GM23338 (cell line): ENCODE data around the gene NFYB. TPM values are rescaled to one million over a fixed set of nuclear protein-coding genes. Genes with fewer than 3 reads are reported as not detected.

ENCODE experiments used
- ATAC-seq: fragments of 200-7000 bp; cut with Tn5 transposase; 3 replicates; pipeline ENCODE4 v1.9.1; 2020
- DNase-seq: peaks from one replicate; pipeline ENCODE4 v3.0.0-alpha.2; 2015; ENCODE audit warnings: low spot score
- H2AFZ ChIP-seq: fragments of 200-600 bp; sonication (generic); 2 replicates; pipeline ENCODE4 v1.8.0; 2016; ENCODE audit warnings: antibody characterized with exemption, mild to moderate bottlenecking, moderate library complexity
- H3F3A ChIP-seq: fragments of 200-600 bp; sonication (generic); replicated peaks from 2 replicates; pipeline ENCODE4 v1.8.0; 2017; ENCODE audit warnings: antibody characterized with exemption, mixed run types, low read depth
- H3K27ac ChIP-seq: fragments of 200-600 bp; sonication (generic); 2 replicates; pipeline ENCODE4 v1.6.1; 2016; ENCODE audit warnings: low read depth
- H3K27me3 ChIP-seq: fragments of 200-600 bp; sonication (generic); 2 replicates; pipeline ENCODE4 v1.8.0; 2016; ENCODE audit warnings: mild to moderate bottlenecking, mixed run types, moderate library complexity; ENCODE audit not compliant: insufficient read depth
- H3K36me3 ChIP-seq: fragments of 200-600 bp; sonication (generic); 2 replicates; pipeline ENCODE4 v1.8.0; 2016; ENCODE audit warnings: mild to moderate bottlenecking; ENCODE audit not compliant: insufficient read depth
- H3K4me1 ChIP-seq: fragments of 200-600 bp; sonication (generic); 2 replicates; pipeline ENCODE4 v1.8.0; 2016; ENCODE audit warnings: mild to moderate bottlenecking, moderate library complexity; ENCODE audit not compliant: insufficient read depth
- H3K4me2 ChIP-seq: fragments of 200-600 bp; sonication (generic); 2 replicates; pipeline ENCODE4 v1.7.1; 2017; ENCODE audit warnings: mixed run types
- H3K4me3 ChIP-seq: fragments of 200-600 bp; sonication (generic); 2 replicates; pipeline ENCODE4 v1.6.1; 2016; ENCODE audit warnings: mixed run types
- H3K79me2 ChIP-seq: fragments of 200-600 bp; sonication (generic); replicated peaks from 2 replicates; pipeline ENCODE4 v1.8.0; 2017; ENCODE audit warnings: mild to moderate bottlenecking; ENCODE audit not compliant: insufficient read depth
- H3K9me2 ChIP-seq: fragments of 200-600 bp; sonication (generic); 2 replicates; pipeline ENCODE4 v1.8.0; 2017; ENCODE audit not compliant: insufficient read depth
- H4K20me1 ChIP-seq: fragments of 200-600 bp; sonication (generic); replicated peaks from 2 replicates; pipeline ENCODE4 v1.8.0; 2017; ENCODE audit warnings: mild to moderate bottlenecking; ENCODE audit not compliant: insufficient read depth
- H3K27ac Mint-ChIP-seq: 2 replicates; pipeline ENCODE4 v1.8.0; 2020; ENCODE audit warnings: inconsistent platforms, mild to moderate bottlenecking, moderate library complexity, mixed read lengths
- H3K27me3 Mint-ChIP-seq: 3 replicates; pipeline ENCODE4 v1.8.0; 2022; ENCODE audit warnings: low read depth, mild to moderate bottlenecking, moderate library complexity, mixed read lengths, inconsistent platforms; ENCODE audit not compliant: insufficient read depth, poor library complexity
- H3K36me3 Mint-ChIP-seq: 3 replicates; pipeline ENCODE4 v1.8.0; 2021; ENCODE audit warnings: low read depth, mild to moderate bottlenecking, inconsistent platforms, moderate library complexity, mixed read lengths
- H3K4me1 Mint-ChIP-seq: 3 replicates; pipeline ENCODE4 v1.8.0; 2020; ENCODE audit warnings: mild to moderate bottlenecking, inconsistent platforms, mixed read lengths
- H3K4me3 Mint-ChIP-seq: 3 replicates; pipeline ENCODE4 v1.8.0; 2021; ENCODE audit warnings: moderate library complexity, mild to moderate bottlenecking, inconsistent platforms, mixed read lengths
- H3K9me3 Mint-ChIP-seq: 3 replicates; pipeline ENCODE4 v1.8.0; 2020; ENCODE audit warnings: moderate library complexity, mild to moderate bottlenecking, inconsistent platforms, mixed read lengths
- CREB1 ChIP-seq: fragments of 250-450 bp; sonication (Bioruptor Pico); IDR thresholded peaks from 2 replicates; pipeline ENCODE4 v1.5.0; 2020; ENCODE audit warnings: low read depth, mild to moderate bottlenecking, moderate library complexity
- EZH2 ChIP-seq: fragments of 200-600 bp; sonication (generic); IDR thresholded peaks from one replicate; pipeline ENCODE4 v1.8.0; 2017; ENCODE audit warnings: antibody characterized with exemption, mild to moderate bottlenecking, low read depth; ENCODE audit not compliant: unreplicated experiment
- EZH2phosphoT487 ChIP-seq: fragments of 200-600 bp; sonication (generic); IDR thresholded peaks from one replicate; pipeline ENCODE4 v1.8.1; 2018; ENCODE audit warnings: antibody characterized with exemption; ENCODE audit not compliant: unreplicated experiment
- JUNB ChIP-seq: IDR thresholded peaks from one replicate; pipeline ENCODE4 v1.6.1; 2016; ENCODE audit warnings: antibody characterized with exemption; ENCODE audit not compliant: unreplicated experiment
- NANOG ChIP-seq: IDR thresholded peaks from 2 replicates; pipeline ENCODE4 v1.6.1; 2016; ENCODE audit warnings: antibody characterized with exemption, borderline replicate concordance
- POLR2AphosphoS5 ChIP-seq: IDR thresholded peaks from 2 replicates; pipeline ENCODE4 v1.6.1; 2016; ENCODE audit warnings: antibody characterized with exemption, low read depth
- STAT1 ChIP-seq: IDR thresholded peaks from one replicate; pipeline ENCODE4 v1.6.1; 2016; ENCODE audit warnings: antibody characterized with exemption; ENCODE audit not compliant: unreplicated experiment
- ZNF114 ChIP-seq: fragments of 250-450 bp; sonication (Bioruptor Pico); IDR thresholded peaks from 2 replicates; pipeline ENCODE4 v1.5.0; 2020; ENCODE audit warnings: mild to moderate bottlenecking, moderate library complexity
- ZNF331 ChIP-seq: fragments of 250-450 bp; sonication (Bioruptor Pico); IDR thresholded peaks from 2 replicates; pipeline ENCODE4 v1.5.0; 2020; ENCODE audit warnings: low read depth, mild to moderate bottlenecking, moderate library complexity
- polyA plus RNA-seq: library from polyadenylated mRNA; unstranded; fragments of >200 nt; fragmentation: Nextera tagmentation; extraction: Ambion mirVana; gene quantifications from 2 replicates; pipeline ENCODE4 v1.2.1, GENCODE V29; 2016
- total RNA-seq: library from RNA; depleted of rRNA; stranded (reverse); fragments of >200 nt; shearing (Covaris generic); gene quantifications from 2 replicates; pipeline ENCODE4 v1.2.3, GENCODE V29; 2014
- TF ChIP-seq, protein P1 (sequence below): IDR thresholded peaks from one replicate; pipeline ENCODE4 v1.6.1; 2018; ENCODE audit warnings: antibody characterized with exemption; ENCODE audit not compliant: unreplicated experiment
- TF ChIP-seq, protein P2 (sequence below), 2 experiments: fragments of 200-600 bp in 1 of 2; sonication (generic) in 1 of 2; conservative IDR thresholded peaks; 2 replicates each; pipeline versions ENCODE4 v1.5.1 to v1.6.1; 2016 to 2017; ENCODE audit warnings: antibody characterized with exemption in 2 of 2, low read depth in 2 of 2, mild to moderate bottlenecking in 2 of 2, moderate library complexity in 1 of 2
- TF ChIP-seq, protein P3 (sequence below): fragments of 250-450 bp; sonication (Bioruptor Pico); IDR thresholded peaks from 2 replicates; pipeline ENCODE4 v1.5.0; 2020; ENCODE audit warnings: mild to moderate bottlenecking, moderate library complexity
- TF ChIP-seq, protein P4 (sequence below): IDR thresholded peaks from 2 replicates; pipeline ENCODE4 v1.6.1; 2016; ENCODE audit warnings: antibody characterized with exemption

The NFYB gene
- total and polyA plus RNA-seq, 2 experiments from 2014 or later: 32.7 to 67.2 TPM

DNA sequence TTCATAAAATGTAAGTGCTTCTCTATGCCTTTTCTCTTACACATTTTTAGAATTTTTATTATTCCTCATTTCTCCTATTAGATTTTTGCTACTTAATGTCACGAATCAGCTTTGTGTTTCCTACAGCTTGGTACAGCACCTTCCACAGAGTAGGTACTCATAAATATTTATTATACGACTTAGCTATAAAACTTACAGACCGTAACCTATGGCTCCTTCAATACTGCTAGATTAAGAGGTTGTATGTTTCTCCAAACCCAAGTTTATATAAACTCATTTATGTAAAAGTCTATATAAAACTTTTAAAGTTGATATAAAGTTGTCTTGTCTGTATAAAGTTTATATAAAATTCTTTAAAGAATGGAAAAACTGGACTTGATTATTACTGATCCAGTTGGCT is 11.5 kb downstream of the NFYB start:
- Histone ChIP-seq H3K4me1 (peaks cover 21% of the 10 kb centered on the region), H3K4me2 (no peak overlapping the region), H3F3A (no peaks in the 10 kb centered on the region), H3K79me2 (peaks cover 29% of the 10 kb centered on the region), H2AFZ (no peak overlapping the region), H3K27me3 (no peaks in the 10 kb centered on the region), H3K4me3 (no peak overlapping the region), H3K36me3 (peaks cover 38% of the 10 kb centered on the region), H4K20me1 (peaks cover 6% of the 10 kb centered on the region), H3K9me2 (no peaks in the 10 kb centered on the region), H3K27ac (no peak overlapping the region)
- no peaks in the 10 kb centered on the region for H3K27me3 Mint-ChIP-seq
- DNase-seq (no peak), ATAC-seq (no peak)
- H3K4me1 Mint-ChIP-seq: peaks cover 13% of the 10 kb centered on the region
- H3K36me3 Mint-ChIP-seq: peaks cover 76% of the 10 kb centered on the region
- TF ChIP-seq, protein P1, sequence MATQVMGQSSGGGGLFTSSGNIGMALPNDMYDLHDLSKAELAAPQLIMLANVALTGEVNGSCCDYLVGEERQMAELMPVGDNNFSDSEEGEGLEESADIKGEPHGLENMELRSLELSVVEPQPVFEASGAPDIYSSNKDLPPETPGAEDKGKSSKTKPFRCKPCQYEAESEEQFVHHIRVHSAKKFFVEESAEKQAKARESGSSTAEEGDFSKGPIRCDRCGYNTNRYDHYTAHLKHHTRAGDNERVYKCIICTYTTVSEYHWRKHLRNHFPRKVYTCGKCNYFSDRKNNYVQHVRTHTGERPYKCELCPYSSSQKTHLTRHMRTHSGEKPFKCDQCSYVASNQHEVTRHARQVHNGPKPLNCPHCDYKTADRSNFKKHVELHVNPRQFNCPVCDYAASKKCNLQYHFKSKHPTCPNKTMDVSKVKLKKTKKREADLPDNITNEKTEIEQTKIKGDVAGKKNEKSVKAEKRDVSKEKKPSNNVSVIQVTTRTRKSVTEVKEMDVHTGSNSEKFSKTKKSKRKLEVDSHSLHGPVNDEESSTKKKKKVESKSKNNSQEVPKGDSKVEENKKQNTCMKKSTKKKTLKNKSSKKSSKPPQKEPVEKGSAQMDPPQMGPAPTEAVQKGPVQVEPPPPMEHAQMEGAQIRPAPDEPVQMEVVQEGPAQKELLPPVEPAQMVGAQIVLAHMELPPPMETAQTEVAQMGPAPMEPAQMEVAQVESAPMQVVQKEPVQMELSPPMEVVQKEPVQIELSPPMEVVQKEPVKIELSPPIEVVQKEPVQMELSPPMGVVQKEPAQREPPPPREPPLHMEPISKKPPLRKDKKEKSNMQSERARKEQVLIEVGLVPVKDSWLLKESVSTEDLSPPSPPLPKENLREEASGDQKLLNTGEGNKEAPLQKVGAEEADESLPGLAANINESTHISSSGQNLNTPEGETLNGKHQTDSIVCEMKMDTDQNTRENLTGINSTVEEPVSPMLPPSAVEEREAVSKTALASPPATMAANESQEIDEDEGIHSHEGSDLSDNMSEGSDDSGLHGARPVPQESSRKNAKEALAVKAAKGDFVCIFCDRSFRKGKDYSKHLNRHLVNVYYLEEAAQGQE: no peak
- TF ChIP-seq JUNB: no peak
- TF ChIP-seq ZNF114 (CRISPR knock-in tag): no peak
- no peak for TF ChIP-seq NANOG
- TF ChIP-seq STAT1: no peak
- no peak for TF ChIP-seq EZH2phosphoT487
- TF ChIP-seq, protein P2, sequence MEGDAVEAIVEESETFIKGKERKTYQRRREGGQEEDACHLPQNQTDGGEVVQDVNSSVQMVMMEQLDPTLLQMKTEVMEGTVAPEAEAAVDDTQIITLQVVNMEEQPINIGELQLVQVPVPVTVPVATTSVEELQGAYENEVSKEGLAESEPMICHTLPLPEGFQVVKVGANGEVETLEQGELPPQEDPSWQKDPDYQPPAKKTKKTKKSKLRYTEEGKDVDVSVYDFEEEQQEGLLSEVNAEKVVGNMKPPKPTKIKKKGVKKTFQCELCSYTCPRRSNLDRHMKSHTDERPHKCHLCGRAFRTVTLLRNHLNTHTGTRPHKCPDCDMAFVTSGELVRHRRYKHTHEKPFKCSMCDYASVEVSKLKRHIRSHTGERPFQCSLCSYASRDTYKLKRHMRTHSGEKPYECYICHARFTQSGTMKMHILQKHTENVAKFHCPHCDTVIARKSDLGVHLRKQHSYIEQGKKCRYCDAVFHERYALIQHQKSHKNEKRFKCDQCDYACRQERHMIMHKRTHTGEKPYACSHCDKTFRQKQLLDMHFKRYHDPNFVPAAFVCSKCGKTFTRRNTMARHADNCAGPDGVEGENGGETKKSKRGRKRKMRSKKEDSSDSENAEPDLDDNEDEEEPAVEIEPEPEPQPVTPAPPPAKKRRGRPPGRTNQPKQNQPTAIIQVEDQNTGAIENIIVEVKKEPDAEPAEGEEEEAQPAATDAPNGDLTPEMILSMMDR (conservative IDR thresholded peaks at IDR 0.05; ENCODE audit: low read depth in 2 of 2): no peak
- no peak for TF ChIP-seq CREB1
- TF ChIP-seq, protein P3, sequence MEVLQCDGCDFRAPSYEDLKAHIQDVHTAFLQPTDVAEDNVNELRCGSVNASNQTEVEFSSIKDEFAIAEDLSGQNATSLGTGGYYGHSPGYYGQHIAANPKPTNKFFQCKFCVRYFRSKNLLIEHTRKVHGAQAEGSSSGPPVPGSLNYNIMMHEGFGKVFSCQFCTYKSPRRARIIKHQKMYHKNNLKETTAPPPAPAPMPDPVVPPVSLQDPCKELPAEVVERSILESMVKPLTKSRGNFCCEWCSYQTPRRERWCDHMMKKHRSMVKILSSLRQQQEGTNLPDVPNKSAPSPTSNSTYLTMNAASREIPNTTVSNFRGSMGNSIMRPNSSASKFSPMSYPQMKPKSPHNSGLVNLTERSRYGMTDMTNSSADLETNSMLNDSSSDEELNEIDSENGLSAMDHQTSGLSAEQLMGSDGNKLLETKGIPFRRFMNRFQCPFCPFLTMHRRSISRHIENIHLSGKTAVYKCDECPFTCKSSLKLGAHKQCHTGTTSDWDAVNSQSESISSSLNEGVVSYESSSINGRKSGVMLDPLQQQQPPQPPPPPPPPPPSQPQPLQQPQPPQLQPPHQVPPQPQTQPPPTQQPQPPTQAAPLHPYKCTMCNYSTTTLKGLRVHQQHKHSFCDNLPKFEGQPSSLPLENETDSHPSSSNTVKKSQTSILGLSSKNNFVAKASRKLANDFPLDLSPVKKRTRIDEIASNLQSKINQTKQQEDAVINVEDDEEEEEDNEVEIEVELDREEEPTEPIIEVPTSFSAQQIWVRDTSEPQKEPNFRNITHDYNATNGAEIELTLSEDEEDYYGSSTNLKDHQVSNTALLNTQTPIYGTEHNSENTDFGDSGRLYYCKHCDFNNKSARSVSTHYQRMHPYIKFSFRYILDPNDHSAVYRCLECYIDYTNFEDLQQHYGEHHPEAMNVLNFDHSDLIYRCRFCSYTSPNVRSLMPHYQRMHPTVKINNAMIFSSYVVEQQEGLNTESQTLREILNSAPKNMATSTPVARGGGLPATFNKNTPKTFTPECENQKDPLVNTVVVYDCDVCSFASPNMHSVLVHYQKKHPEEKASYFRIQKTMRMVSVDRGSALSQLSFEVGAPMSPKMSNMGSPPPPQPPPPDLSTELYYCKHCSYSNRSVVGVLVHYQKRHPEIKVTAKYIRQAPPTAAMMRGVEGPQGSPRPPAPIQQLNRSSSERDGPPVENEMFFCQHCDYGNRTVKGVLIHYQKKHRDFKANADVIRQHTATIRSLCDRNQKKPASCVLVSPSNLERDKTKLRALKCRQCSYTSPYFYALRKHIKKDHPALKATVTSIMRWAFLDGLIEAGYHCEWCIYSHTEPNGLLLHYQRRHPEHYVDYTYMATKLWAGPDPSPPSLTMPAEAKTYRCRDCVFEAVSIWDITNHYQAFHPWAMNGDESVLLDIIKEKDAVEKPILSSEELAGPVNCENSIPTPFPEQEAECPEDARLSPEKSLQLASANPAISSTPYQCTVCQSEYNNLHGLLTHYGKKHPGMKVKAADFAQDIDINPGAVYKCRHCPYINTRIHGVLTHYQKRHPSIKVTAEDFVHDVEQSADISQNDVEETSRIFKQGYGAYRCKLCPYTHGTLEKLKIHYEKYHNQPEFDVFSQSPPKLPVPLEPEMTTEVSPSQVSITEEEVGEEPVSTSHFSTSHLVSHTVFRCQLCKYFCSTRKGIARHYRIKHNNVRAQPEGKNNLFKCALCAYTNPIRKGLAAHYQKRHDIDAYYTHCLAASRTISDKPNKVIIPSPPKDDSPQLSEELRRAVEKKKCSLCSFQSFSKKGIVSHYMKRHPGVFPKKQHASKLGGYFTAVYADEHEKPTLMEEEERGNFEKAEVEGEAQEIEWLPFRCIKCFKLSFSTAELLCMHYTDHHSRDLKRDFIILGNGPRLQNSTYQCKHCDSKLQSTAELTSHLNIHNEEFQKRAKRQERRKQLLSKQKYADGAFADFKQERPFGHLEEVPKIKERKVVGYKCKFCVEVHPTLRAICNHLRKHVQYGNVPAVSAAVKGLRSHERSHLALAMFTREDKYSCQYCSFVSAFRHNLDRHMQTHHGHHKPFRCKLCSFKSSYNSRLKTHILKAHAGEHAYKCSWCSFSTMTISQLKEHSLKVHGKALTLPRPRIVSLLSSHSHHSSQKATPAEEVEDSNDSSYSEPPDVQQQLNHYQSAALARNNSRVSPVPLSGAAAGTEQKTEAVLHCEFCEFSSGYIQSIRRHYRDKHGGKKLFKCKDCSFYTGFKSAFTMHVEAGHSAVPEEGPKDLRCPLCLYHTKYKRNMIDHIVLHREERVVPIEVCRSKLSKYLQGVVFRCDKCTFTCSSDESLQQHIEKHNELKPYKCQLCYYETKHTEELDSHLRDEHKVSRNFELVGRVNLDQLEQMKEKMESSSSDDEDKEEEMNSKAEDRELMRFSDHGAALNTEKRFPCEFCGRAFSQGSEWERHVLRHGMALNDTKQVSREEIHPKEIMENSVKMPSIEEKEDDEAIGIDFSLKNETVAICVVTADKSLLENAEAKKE (CRISPR knock-in tag): no peak
- no peak for TF ChIP-seq POLR2AphosphoS5
- TF ChIP-seq, protein P4, sequence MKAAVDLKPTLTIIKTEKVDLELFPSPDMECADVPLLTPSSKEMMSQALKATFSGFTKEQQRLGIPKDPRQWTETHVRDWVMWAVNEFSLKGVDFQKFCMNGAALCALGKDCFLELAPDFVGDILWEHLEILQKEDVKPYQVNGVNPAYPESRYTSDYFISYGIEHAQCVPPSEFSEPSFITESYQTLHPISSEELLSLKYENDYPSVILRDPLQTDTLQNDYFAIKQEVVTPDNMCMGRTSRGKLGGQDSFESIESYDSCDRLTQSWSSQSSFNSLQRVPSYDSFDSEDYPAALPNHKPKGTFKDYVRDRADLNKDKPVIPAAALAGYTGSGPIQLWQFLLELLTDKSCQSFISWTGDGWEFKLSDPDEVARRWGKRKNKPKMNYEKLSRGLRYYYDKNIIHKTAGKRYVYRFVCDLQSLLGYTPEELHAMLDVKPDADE: no peak
- no peak for TF ChIP-seq EZH2
- TF ChIP-seq ZNF331 (CRISPR knock-in tag): no peak
- no peaks in the 10 kb centered on the region for H3K9me3 Mint-ChIP-seq
- H3K4me3 Mint-ChIP-seq: no peak overlapping the region
- H3K27ac Mint-ChIP-seq: no peak overlapping the region
